HG02571 (cell line): ENCODE data around the gene WDR18.

ENCODE experiments used
- ATAC-seq: cut with Tn5 transposase; IDR thresholded peaks from one replicate; pipeline ENCODE4 v1.9.1; 2021; ENCODE audit warnings: mild to moderate bottlenecking, moderate library complexity; ENCODE audit not compliant: unreplicated experiment

WDR18 gene

GRCh38 chr19:984165-984967 lies at the start of gene WDR18:
WDR18 (plus strand) TSS chr19:984345; CDS start chr19:984354, 9 bp downstream.
- ATAC-seq, result peak; percentile 66

GRCh38 chr19:934865-935479 lies 49.2 kb upstream of the WDR18 start:
- no peak for ATAC-seq

GRCh38 chr19:936175-936546 lies 48.0 kb upstream of the WDR18 start:
- ATAC-seq, result no peak

- no peak for ATAC-seq
Observed at GRCh38 chr19:937259-937694, 46.9 kb upstream of the WDR18 start.

GRCh38 chr19:938233-938923 lies 45.8 kb upstream of the WDR18 start:
- ATAC-seq, result no peak

- no peak for ATAC-seq
Observed at GRCh38 chr19:939439-939838, 44.7 kb upstream of the WDR18 start.

- no peak for ATAC-seq
Observed at GRCh38 chr19:939922-940321, 44.2 kb upstream of the WDR18 start.

- ATAC-seq, result no peak
Observed at GRCh38 chr19:940591-941291, 43.4 kb upstream of the WDR18 start.

- no peak for ATAC-seq
Observed at GRCh38 chr19:941292-942132, 42.6 kb upstream of the WDR18 start.

GRCh38 chr19:942133-942645 lies 42.0 kb upstream of the WDR18 start:
- ATAC-seq, result no peak

- no peak for ATAC-seq
Observed at GRCh38 chr19:943551-944170, 40.5 kb upstream of the WDR18 start.

GRCh38 chr19:944171-944567 lies 40.0 kb upstream of the WDR18 start:
- no peak for ATAC-seq

GRCh38 chr19:944663-945241 lies 39.4 kb upstream of the WDR18 start:
- no peak for ATAC-seq

GRCh38 chr19:945401-946252 lies 38.5 kb upstream of the WDR18 start:
- ATAC-seq, result no peak

- peak; percentile 12 for ATAC-seq
Observed at GRCh38 chr19:947090-947706, 36.9 kb upstream of the WDR18 start.

- ATAC-seq, result peak; percentile 54
Observed at GRCh38 chr19:947707-948539, 36.2 kb upstream of the WDR18 start.

GRCh38 chr19:948842-949496 lies 35.2 kb upstream of the WDR18 start:
- no peak for ATAC-seq
